Panc1 (cell line): ENCODE measurements around the gene INPP5A. TPM values are rescaled to one million over a fixed set of nuclear protein-coding genes. Genes with fewer than 3 reads are reported as not detected.

Experiments
- ATAC-seq: fragments of 200-7000 bp; cut with Tn5 transposase; 2 replicates; pipeline ENCODE4 v1.9.1; 2020; ENCODE audit warnings: mild to moderate bottlenecking, moderate library complexity
- BruUV-seq: library from RNA; stranded (reverse); fragments of 400-500 nt; replicated peaks from 2 replicates; lab custom pipeline; 2021; lab: Mats Ljungman, UMichigan
- CTCF ChIA-PET: fragments of 300-600 bp; sonication (Branson Sonifier 250); formaldehyde crosslinking; loops from one replicate; lab custom pipeline; 2022; ENCODE audit warnings: antibody characterized with exemption; lab: Charles Lee
- POLR2A ChIA-PET: fragments of 300-600 bp; sonication (Branson Sonifier 250); formaldehyde crosslinking; loops from one replicate; lab custom pipeline; 2022; ENCODE audit warnings: antibody characterized with exemption; lab: Charles Lee
- DNase-seq: peaks from one replicate; pipeline ENCODE4 v3.0.0-alpha.2; 2010; ENCODE audit warnings: low read depth, low spot score
- H3K27ac ChIP-seq: 2 replicates; pipeline ENCODE4 v1.5.1; 2011; ENCODE audit warnings: mild to moderate bottlenecking, low read length, inconsistent platforms
- H3K27me3 ChIP-seq: fragments of 200-500 bp; sonication (Bioruptor generic); 2 replicates; pipeline ENCODE4 v1.6.0; 2014; ENCODE audit warnings: low read length, inconsistent platforms; ENCODE audit not compliant: control insufficient read depth, insufficient read depth
- H3K36me3 ChIP-seq: fragments of 200-500 bp; sonication (Bioruptor generic); 2 replicates; pipeline ENCODE4 v1.5.1; 2014; ENCODE audit warnings: inconsistent platforms, mild to moderate bottlenecking, low read length, moderate library complexity; ENCODE audit not compliant: control insufficient read depth, insufficient read depth
- H3K4me1 ChIP-seq: 2 replicates; pipeline ENCODE4 v1.5.1; 2011; ENCODE audit warnings: inconsistent platforms, mild to moderate bottlenecking, low read length, moderate library complexity; ENCODE audit not compliant: control insufficient read depth, insufficient read depth
- H3K4me3 ChIP-seq, 2 experiments: 2 replicates each; pipeline ENCODE4 v1.5.1; 2011 to 2012; ENCODE audit warnings: low read depth in 2 of 2, low read length in 2 of 2, mild to moderate bottlenecking in 2 of 2, inconsistent platforms in 1 of 2, moderate library complexity in 1 of 2
- H3K9me3 ChIP-seq: fragments of 200-500 bp; sonication (Bioruptor generic); 2 replicates; pipeline ENCODE4 v1.5.1; 2014; ENCODE audit warnings: low read depth, mild to moderate bottlenecking, inconsistent platforms, low read length, moderate library complexity; ENCODE audit not compliant: control insufficient read depth, insufficient read depth
- CTCF ChIP-seq: fragments of 450-650 bp; IDR thresholded peaks from 2 replicates; pipeline ENCODE4 v1.5.1; 2017; ENCODE audit warnings: mild to moderate bottlenecking
- POLR2AphosphoS5 ChIP-seq: IDR thresholded peaks from 2 replicates; pipeline ENCODE4 v1.6.1; 2012; ENCODE audit warnings: mild to moderate bottlenecking, low read depth, low read length, moderate library complexity
- SIN3A ChIP-seq: IDR thresholded peaks from 2 replicates; pipeline ENCODE4 v1.6.1; 2012; ENCODE audit warnings: low read depth, mild to moderate bottlenecking, low read length, moderate library complexity, borderline replicate concordance; ENCODE audit not compliant: insufficient read depth
- TCF7L2 ChIP-seq: IDR thresholded peaks from 2 replicates; pipeline ENCODE4 v1.6.1; 2011; ENCODE audit warnings: mild to moderate bottlenecking, low read depth, low read length, inconsistent platforms
- in situ Hi-C: cut with HindIII; loops from 2 replicates; pipeline ENCODE4 v1.10.0; 2016; ENCODE audit warnings: low sequenced_read_pairs, low pct_unique_long_range_greater_than_20kb
- intact Hi-C: fragments of 100-400 bp; cut with micrococcal nuclease; formaldehyde crosslinking; loops from one replicate; pipeline ENCODE4 v1.10.0; 2022; ENCODE audit not compliant: unreplicated experiment
- total RNA-seq: library from RNA; stranded (reverse); gene quantifications from one replicate; pipeline ENCODE4 v1.2.1, GENCODE V29; 2021; ENCODE audit not compliant: unreplicated experiment
- TF ChIP-seq, protein P1 (sequence below), 2 experiments: IDR thresholded peaks; 2 replicates each; pipeline ENCODE4 v1.6.1; 2011 to 2012; ENCODE audit warnings: low read depth in 2 of 2, control low read depth in 1 of 2, low read length in 1 of 2, mild to moderate bottlenecking in 1 of 2, moderate library complexity in 1 of 2; ENCODE audit not compliant: insufficient read depth in 1 of 2

Gene INPP5A
- total RNA-seq, 1 experiment from 2014 or later, result 60.0 TPM

DNA sequence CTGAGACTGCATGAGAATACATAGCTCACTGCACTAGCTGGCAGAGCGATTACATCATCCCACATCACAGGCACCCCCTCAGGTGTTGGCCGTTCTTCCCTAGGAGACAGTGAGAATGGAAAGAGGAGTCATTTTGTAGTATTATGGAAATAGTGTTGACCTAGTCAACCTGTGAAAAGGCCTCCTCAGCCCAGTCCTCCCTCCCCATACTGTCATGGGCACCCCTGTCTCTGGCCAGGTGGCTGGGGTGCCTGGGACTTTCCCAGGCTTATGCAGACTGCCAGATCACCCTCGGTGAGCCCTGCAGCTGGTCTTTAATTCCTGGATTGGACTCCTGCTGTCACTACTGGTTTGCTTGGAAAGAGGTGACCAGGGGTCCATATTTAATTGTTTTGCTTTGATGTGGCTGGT, 4.0 kb downstream of the INPP5A start:
- intact Hi-C loops, result loop anchor here (5.0 kb wide), 1 partner anchor 36 kb away; no protein-coding TSS in a partner anchor
- H3K4me3 ChIP-seq, result no peak overlapping the region
- peak overlapping the region; percentile 54; the same call in 1 of the 2 replicates for H3K27ac ChIP-seq
- peaks cover 47% of the 10 kb centered on the region for H3K4me1 ChIP-seq
- no peaks in the 10 kb centered on the region for H3K9me3 ChIP-seq
- POLR2A ChIA-PET, result interaction anchor here (0.6 kb wide), 1 partner anchor 29 kb away, joined by 3 read pairs; no protein-coding TSS in a partner anchor
- DNase-seq, result no peak
- no peaks in the 10 kb centered on the region for H3K36me3 ChIP-seq
- peak; percentile 50; the same call in 1 of the 2 replicates for TF ChIP-seq TCF7L2
- TF ChIP-seq, protein P1, sequence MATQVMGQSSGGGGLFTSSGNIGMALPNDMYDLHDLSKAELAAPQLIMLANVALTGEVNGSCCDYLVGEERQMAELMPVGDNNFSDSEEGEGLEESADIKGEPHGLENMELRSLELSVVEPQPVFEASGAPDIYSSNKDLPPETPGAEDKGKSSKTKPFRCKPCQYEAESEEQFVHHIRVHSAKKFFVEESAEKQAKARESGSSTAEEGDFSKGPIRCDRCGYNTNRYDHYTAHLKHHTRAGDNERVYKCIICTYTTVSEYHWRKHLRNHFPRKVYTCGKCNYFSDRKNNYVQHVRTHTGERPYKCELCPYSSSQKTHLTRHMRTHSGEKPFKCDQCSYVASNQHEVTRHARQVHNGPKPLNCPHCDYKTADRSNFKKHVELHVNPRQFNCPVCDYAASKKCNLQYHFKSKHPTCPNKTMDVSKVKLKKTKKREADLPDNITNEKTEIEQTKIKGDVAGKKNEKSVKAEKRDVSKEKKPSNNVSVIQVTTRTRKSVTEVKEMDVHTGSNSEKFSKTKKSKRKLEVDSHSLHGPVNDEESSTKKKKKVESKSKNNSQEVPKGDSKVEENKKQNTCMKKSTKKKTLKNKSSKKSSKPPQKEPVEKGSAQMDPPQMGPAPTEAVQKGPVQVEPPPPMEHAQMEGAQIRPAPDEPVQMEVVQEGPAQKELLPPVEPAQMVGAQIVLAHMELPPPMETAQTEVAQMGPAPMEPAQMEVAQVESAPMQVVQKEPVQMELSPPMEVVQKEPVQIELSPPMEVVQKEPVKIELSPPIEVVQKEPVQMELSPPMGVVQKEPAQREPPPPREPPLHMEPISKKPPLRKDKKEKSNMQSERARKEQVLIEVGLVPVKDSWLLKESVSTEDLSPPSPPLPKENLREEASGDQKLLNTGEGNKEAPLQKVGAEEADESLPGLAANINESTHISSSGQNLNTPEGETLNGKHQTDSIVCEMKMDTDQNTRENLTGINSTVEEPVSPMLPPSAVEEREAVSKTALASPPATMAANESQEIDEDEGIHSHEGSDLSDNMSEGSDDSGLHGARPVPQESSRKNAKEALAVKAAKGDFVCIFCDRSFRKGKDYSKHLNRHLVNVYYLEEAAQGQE (IDR thresholded peaks at IDR 0.05; ENCODE audit: insufficient read depth in 1 of 2, low read depth in 2 of 2, low read length in 1 of 2), result no peak
- no TSS peak for BruUV-seq
- CTCF ChIA-PET, result interaction anchor here (1.0 kb wide), 1 partner anchor 78 kb away, joined by 5 read pairs; no protein-coding TSS in a partner anchor
- no peaks in the 10 kb centered on the region for H3K27me3 ChIP-seq
- ATAC-seq, result no peak
- in situ Hi-C loops, result no loop called here

DNA sequence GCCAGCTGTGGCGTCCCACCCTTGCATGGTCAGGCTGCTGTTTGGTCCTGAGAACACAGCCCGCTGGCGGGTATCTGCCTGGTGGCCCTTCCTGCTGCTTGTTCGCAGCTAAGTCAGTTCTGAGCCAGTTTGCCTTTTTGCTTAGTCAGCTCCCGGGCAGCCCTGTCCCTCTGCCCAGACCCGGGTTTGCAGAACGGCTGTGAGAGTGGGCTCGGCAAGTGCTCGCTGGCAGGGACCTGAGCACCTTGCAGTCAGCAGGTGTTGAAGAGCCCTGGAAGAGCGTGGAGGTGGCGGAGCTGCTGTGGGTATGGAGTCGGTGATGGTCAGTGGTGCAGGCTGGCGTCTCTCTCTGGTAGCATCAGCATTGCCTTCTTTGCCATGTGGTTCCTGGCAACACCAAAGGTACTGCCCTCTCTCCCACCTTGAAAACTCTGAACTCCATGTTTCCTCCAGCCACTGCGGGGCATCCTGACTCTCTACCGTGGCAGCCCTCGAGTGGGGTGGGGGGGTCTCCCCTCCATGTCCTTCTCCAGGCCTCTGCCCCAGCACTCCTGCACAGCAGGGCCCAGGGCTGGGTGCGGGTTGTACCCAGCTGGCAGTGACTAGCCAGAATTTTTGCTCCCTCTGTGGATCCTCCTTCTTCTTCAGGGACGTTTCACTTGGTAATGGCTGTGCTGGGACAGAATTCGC, 4.6 kb downstream of the INPP5A start:
- ChIA-PET POLR2A (interaction anchor here (0.6 kb wide), 1 partner anchor 28 kb away, joined by 3 read pairs; no protein-coding TSS in a partner anchor), CTCF (no interaction called here)
- H3K36me3 ChIP-seq, result no peaks in the 10 kb centered on the region
- in situ Hi-C loops (no loop called here), intact Hi-C loops (loop anchor here (5.0 kb wide), 1 partner anchor 35 kb away; no protein-coding TSS in a partner anchor)
- peak overlapping the region; percentile 54; the same call in 1 of the 2 replicates for H3K27ac ChIP-seq
- ATAC-seq, result no peak
- TF ChIP-seq SIN3A (no peak), CTCF (no peak), TCF7L2 (no peak), POLR2AphosphoS5 (no peak)
- TF ChIP-seq, protein P1 (IDR thresholded peaks at IDR 0.05; ENCODE audit: insufficient read depth in 1 of 2, low read depth in 2 of 2, low read length in 1 of 2), result no peak
- peaks cover 47% of the 10 kb centered on the region for H3K4me1 ChIP-seq
- BruUV-seq, result no TSS peak
- H3K4me3 ChIP-seq, result no peak overlapping the region
- H3K27me3 ChIP-seq, result no peaks in the 10 kb centered on the region
- no peak for DNase-seq
- no peaks in the 10 kb centered on the region for H3K9me3 ChIP-seq
